Astrocyte (in vitro differentiated cells and primary cell): Measurements from ENCODE around the gene SGK1. TPM values are rescaled to one million over a fixed set of nuclear protein-coding genes. Genes with fewer than 3 reads are reported as not detected.
A peak's percentile ranks its signal among the peaks of the same experiment; 100 is the strongest.
"Not testable (repeated sequence)": the region's sequence is repeated elsewhere in the genome, so short reads cannot be mapped to it uniquely, and the experiment has no call there.

Experiments used
- DNase-seq: peaks from one replicate; pipeline ENCODE4 v3.0.0-alpha.2; 2010; ENCODE audit warnings: low read depth
- FAIRE-seq: peaks from 2 replicates; lab custom pipeline; 2011; peaks lifted over from hg19 to GRCh38; lab: Jason Lieb, UNC
- H2AFZ ChIP-seq: 2 replicates; pipeline ENCODE4 v1.6.0; 2012; ENCODE audit warnings: low read depth, low read length, inconsistent platforms
- H3K27ac ChIP-seq: 2 replicates; pipeline ENCODE4 v1.5.1; 2011; ENCODE audit warnings: low read depth, low read length, inconsistent platforms
- H3K27me3 ChIP-seq: 2 replicates; pipeline ENCODE4 v1.6.0; 2011; ENCODE audit warnings: low read length, inconsistent platforms; ENCODE audit not compliant: insufficient read depth
- H3K36me3 ChIP-seq: 2 replicates; pipeline ENCODE4 v1.5.1; 2011; ENCODE audit warnings: low read length, inconsistent platforms; ENCODE audit not compliant: insufficient read depth
- H3K4me1 ChIP-seq: 2 replicates; pipeline ENCODE4 v1.5.1; 2011; ENCODE audit warnings: low read length, inconsistent platforms; ENCODE audit not compliant: insufficient read depth
- H3K4me2 ChIP-seq: 2 replicates; pipeline ENCODE4 v1.6.0; 2012; ENCODE audit warnings: low read length, inconsistent platforms
- H3K4me3 ChIP-seq: 2 replicates; pipeline ENCODE4 v1.5.1; 2011; ENCODE audit warnings: low read depth, mild to moderate bottlenecking, low read length, inconsistent platforms; ENCODE audit not compliant: insufficient read depth
- H3K79me2 ChIP-seq: 2 replicates; pipeline ENCODE4 v1.6.0; 2012; ENCODE audit warnings: mild to moderate bottlenecking, low read length, inconsistent platforms; ENCODE audit not compliant: insufficient read depth
- H3K9ac ChIP-seq: 2 replicates; pipeline ENCODE4 v1.6.0; 2012; ENCODE audit warnings: mild to moderate bottlenecking, low read length, inconsistent platforms
- H3K9me3 ChIP-seq: 2 replicates; pipeline ENCODE4 v1.5.1; 2012; ENCODE audit warnings: low read depth, mild to moderate bottlenecking, low read length, inconsistent platforms; ENCODE audit not compliant: insufficient read depth
- H4K20me1 ChIP-seq: 2 replicates; pipeline ENCODE4 v1.6.0; 2012; ENCODE audit warnings: low read length, inconsistent platforms; ENCODE audit not compliant: insufficient read depth
- H3K27ac Mint-ChIP-seq: one replicate; pipeline ENCODE4 v1.8.0; 2021; ENCODE audit warnings: mild to moderate bottlenecking, mixed read lengths; ENCODE audit not compliant: unreplicated experiment
- H3K27me3 Mint-ChIP-seq: one replicate; pipeline ENCODE4 v1.8.0; 2021; ENCODE audit warnings: low read depth, mixed read lengths; ENCODE audit not compliant: unreplicated experiment
- H3K36me3 Mint-ChIP-seq: one replicate; pipeline ENCODE4 v1.8.0; 2021; ENCODE audit warnings: low read depth, mixed read lengths; ENCODE audit not compliant: unreplicated experiment
- H3K4me1 Mint-ChIP-seq: one replicate; pipeline ENCODE4 v1.8.0; 2021; ENCODE audit warnings: low read depth, mixed read lengths; ENCODE audit not compliant: unreplicated experiment
- H3K4me3 Mint-ChIP-seq: one replicate; pipeline ENCODE4 v1.8.0; 2021; ENCODE audit warnings: mild to moderate bottlenecking, moderate library complexity, mixed read lengths; ENCODE audit not compliant: unreplicated experiment
- H3K9me3 Mint-ChIP-seq: one replicate; pipeline ENCODE4 v1.8.0; 2021; ENCODE audit warnings: mild to moderate bottlenecking, mixed read lengths; ENCODE audit not compliant: unreplicated experiment
- EZH2 ChIP-seq: IDR thresholded peaks from 2 replicates; pipeline ENCODE4 v1.6.1; 2012; ENCODE audit warnings: mild to moderate bottlenecking, low read length, inconsistent platforms; ENCODE audit not compliant: insufficient read depth
- total RNA-seq: library from RNA; stranded (reverse); gene quantifications from 2 replicates; pipeline ENCODE4 v1.2.1, GENCODE V29; 2021
- TF ChIP-seq, protein P1 (sequence below): IDR thresholded peaks from 2 replicates; pipeline ENCODE4 v1.5.1; 2011; ENCODE audit warnings: low read depth, mild to moderate bottlenecking, inconsistent platforms, low read length, moderate library complexity; ENCODE audit not compliant: insufficient read depth

Gene SGK1
- total RNA-seq, 1 donor from 2014 or later: 117 TPM

DNA sequence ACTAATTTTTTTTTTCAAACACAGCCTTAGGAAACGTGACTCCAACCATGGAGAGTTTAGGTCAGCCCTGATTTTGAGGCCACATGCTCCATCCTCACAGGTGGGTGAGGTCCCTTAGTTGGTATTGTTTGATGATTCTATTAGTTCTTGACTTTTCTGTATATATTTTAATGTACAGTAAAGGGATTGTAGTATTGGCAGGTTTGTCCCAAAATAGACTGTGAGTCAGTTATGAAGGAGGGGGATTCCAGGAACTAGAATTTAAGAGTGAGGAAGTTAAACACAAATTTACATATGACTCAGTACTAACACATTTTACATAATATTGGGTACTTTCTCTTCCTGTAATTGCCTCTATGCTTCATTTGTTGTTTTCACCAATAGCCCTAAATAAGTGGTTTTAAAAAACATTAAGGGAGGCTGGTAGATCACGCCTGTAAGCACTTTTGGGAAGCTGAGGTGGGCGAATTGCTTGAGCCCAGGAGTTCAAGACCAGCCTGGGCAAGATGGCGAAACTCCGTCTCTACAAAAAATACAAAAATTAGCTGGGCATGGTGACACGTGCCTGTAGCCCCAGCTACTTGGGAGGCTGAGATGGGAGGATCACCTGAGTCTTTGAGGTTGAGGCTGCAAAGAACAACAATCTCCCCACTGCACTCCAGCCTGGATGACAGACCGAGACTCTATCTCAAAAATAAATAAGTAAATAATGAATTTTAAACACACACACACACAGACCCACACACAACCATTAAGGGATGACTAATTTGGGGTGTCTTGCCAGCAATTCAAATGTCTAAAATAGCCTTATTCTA, 81.8 kb downstream of the SGK1 start:
- no peak for TF ChIP-seq EZH2
- TF ChIP-seq, protein P1, sequence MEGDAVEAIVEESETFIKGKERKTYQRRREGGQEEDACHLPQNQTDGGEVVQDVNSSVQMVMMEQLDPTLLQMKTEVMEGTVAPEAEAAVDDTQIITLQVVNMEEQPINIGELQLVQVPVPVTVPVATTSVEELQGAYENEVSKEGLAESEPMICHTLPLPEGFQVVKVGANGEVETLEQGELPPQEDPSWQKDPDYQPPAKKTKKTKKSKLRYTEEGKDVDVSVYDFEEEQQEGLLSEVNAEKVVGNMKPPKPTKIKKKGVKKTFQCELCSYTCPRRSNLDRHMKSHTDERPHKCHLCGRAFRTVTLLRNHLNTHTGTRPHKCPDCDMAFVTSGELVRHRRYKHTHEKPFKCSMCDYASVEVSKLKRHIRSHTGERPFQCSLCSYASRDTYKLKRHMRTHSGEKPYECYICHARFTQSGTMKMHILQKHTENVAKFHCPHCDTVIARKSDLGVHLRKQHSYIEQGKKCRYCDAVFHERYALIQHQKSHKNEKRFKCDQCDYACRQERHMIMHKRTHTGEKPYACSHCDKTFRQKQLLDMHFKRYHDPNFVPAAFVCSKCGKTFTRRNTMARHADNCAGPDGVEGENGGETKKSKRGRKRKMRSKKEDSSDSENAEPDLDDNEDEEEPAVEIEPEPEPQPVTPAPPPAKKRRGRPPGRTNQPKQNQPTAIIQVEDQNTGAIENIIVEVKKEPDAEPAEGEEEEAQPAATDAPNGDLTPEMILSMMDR: no peak
- H2AFZ ChIP-seq: peak overlapping the region; percentile 47
- H3K36me3 Mint-ChIP-seq: no peaks in the 10 kb centered on the region
- H3K4me2 ChIP-seq: peak overlapping the region; percentile 47
- H3K9ac ChIP-seq: no peak overlapping the region
- H3K27me3 Mint-ChIP-seq: no peaks in the 10 kb centered on the region
- no peaks in the 10 kb centered on the region for H3K79me2 ChIP-seq
- no peak for FAIRE-seq
- peak overlapping the region; percentile 41 for H3K27ac Mint-ChIP-seq
- H3K27ac ChIP-seq: peak overlapping the region; percentile 59
- no peak overlapping the region for H3K4me3 ChIP-seq
- H3K4me1 Mint-ChIP-seq: no peaks in the 10 kb centered on the region
- H3K27me3 ChIP-seq: no peaks in the 10 kb centered on the region
- H3K36me3 ChIP-seq: no peaks in the 10 kb centered on the region
- no peaks in the 10 kb centered on the region for H3K9me3 Mint-ChIP-seq
- H3K9me3 ChIP-seq: no peaks in the 10 kb centered on the region
- no peak overlapping the region for H3K4me3 Mint-ChIP-seq
- peaks cover 10% of the 10 kb centered on the region for H3K4me1 ChIP-seq
- no peaks in the 10 kb centered on the region for H4K20me1 ChIP-seq
- DNase-seq: peak; percentile 81

DNA sequence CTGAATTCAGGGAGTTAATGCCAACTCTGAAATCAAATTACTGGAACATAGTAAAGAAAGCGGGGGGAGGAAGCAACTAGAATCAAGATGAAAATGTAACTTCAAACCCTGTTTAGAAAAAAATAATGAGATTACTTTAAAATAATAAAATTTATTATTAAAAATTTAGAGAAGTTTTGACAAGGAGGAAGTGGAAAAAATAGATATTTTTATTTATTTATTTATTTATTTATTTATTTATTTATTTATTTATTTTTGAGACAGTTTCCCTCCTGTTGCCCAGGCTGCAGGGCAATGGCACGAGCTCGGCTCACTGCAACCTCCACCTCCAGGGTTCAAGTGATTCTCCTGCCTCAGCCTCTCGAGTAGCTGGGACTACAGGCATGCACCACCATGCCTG, 82.6 kb downstream of the SGK1 start:
- H3K4me2 ChIP-seq, H3K79me2 ChIP-seq, H3K27ac Mint-ChIP-seq, H3K9ac ChIP-seq, FAIRE-seq, DNase-seq, H3K27ac ChIP-seq, H3K4me3 ChIP-seq, H4K20me1 ChIP-seq, H3K27me3 ChIP-seq, H3K9me3 Mint-ChIP-seq, H3K4me3 Mint-ChIP-seq, H3K4me1 Mint-ChIP-seq, H3K9me3 ChIP-seq, H3K36me3 ChIP-seq, H3K27me3 Mint-ChIP-seq, H2AFZ ChIP-seq, H3K36me3 Mint-ChIP-seq: not testable (repeated sequence)
- H3K4me1 ChIP-seq: peaks cover 10% of the 10 kb centered on the region

DNA sequence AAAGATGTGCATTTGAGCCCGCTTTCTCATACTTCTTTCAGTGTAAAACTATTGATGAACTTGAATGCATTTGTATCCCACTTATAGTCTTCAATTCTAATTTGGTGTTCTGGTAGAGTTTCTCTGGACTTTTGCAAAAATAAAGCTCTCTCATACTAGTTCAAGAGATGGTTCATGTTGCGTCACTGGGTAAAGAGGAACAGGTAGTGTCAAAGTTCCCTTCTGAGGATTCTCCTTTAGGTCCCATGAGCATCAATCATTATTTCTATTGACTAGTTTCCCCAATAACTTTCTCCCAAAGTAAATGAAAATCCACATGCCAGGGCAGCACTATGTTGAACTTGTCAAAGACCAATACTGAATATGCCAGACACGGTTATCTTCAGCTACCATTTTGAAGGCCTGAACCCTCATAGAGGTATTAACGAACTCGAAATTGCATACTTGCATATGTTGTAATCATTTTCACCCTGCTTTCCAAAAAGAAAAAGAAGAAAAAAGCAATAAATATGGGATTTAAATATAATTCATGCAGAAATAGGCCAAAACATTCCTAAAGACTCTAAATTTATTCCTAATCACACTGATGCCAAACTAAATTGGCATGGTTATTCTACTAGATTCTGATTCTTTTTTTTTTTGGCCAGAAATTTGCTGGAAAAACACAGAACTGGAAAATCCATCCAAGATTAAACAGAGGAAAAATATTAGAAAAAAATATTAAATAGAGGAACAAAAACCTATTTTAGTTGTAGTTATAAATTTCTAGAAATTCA, 84.5 kb downstream of the SGK1 start:
- Histone ChIP-seq H3K9ac (no peak overlapping the region), H3K4me2 (no peak overlapping the region), H3K9me3 (no peaks in the 10 kb centered on the region), H2AFZ (no peak overlapping the region), H3K79me2 (no peaks in the 10 kb centered on the region), H3K27ac (no peak overlapping the region), H3K4me1 (peaks cover 10% of the 10 kb centered on the region), H3K4me3 (no peak overlapping the region), H4K20me1 (no peaks in the 10 kb centered on the region), H3K27me3 (no peaks in the 10 kb centered on the region), H3K36me3 (no peaks in the 10 kb centered on the region)
- H3K4me3 Mint-ChIP-seq: no peak overlapping the region
- no peaks in the 10 kb centered on the region for H3K36me3 Mint-ChIP-seq
- DNase-seq (no peak), FAIRE-seq (no peak)
- no peak for TF ChIP-seq EZH2
- TF ChIP-seq, protein P1: no peak
- H3K27me3 Mint-ChIP-seq: no peaks in the 10 kb centered on the region
- no peak overlapping the region for H3K27ac Mint-ChIP-seq
- H3K9me3 Mint-ChIP-seq: no peaks in the 10 kb centered on the region
- H3K4me1 Mint-ChIP-seq: no peaks in the 10 kb centered on the region
